ENCODE measurements around the gene FANCE.

Gene FANCE

DNA sequence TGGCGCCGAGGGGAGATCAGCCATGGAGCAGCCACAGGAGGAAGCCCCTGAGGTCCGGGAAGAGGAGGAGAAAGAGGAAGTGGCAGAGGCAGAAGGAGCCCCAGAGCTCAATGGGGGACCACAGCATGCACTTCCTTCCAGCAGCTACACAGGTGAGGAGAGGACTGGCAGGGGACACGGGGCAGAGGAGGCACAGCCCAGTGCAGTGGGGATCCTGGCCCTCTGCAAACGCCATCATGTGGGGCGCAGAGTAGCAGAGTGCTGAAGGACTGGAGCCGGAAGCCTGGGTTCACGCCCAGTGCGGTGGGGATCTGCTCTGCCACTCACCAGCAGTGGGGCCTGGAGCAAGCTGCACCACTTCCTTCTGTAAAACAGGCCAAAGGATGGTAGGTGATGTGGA is 41.1 kb upstream of the FANCE start:
- H3K4me3 ChIP-seq (ENCODE audit: low read depth, low read length), result no peak overlapping the region
- DNase-seq (ENCODE audit: low read depth), result no peak
- TF ChIP-seq, protein P1, sequence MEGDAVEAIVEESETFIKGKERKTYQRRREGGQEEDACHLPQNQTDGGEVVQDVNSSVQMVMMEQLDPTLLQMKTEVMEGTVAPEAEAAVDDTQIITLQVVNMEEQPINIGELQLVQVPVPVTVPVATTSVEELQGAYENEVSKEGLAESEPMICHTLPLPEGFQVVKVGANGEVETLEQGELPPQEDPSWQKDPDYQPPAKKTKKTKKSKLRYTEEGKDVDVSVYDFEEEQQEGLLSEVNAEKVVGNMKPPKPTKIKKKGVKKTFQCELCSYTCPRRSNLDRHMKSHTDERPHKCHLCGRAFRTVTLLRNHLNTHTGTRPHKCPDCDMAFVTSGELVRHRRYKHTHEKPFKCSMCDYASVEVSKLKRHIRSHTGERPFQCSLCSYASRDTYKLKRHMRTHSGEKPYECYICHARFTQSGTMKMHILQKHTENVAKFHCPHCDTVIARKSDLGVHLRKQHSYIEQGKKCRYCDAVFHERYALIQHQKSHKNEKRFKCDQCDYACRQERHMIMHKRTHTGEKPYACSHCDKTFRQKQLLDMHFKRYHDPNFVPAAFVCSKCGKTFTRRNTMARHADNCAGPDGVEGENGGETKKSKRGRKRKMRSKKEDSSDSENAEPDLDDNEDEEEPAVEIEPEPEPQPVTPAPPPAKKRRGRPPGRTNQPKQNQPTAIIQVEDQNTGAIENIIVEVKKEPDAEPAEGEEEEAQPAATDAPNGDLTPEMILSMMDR (conservative IDR thresholded peaks at IDR 0.05; ENCODE audit: low read depth, low read length), result no peak

DNA sequence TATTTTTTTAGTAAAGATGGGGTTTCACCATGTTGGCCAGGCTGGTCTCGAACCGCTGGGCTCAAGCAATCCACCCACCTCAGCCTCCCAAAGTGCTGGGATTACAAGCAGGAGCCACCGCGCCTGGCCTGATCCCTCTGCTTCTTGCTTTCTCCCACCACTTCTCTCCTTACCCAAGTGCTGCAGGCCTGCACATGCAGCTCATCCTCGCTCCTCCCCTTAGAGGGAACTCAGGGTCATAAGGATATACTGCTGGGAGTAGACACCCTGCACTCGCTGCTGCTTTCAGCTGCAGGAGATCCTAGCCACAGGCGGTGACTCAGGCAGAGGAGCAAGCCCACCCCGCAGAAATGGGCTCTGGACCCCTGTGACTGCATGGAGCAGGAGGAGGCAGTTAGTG is 40.0 kb upstream of the FANCE start:
- no peak for DNase-seq (ENCODE audit: low read depth)
- TF ChIP-seq, protein P1 (conservative IDR thresholded peaks at IDR 0.05; ENCODE audit: low read depth, low read length), result no peak
- no peak overlapping the region for H3K4me3 ChIP-seq (ENCODE audit: low read depth, low read length)

DNA sequence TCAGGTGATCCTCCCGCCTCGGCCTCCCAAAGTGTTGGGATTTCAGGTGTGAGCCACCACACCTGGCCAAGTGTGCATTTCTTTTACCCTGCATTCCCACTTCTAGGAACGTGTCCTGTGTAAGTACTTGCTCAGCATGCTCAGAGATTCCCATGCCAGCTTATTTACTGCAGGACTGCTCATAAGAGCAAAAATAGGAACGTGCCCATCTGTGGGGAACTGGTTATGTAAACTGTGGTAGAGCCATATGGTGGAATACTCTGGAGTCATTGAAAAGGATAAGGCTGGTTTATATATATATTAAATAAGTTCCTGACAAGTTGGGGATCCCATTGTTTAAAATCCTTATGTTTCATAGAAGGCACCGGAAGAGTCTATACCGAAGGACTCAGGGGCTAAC is 38.2 kb upstream of the FANCE start:
- no peak for DNase-seq (ENCODE audit: low read depth)
- TF ChIP-seq, protein P1 (conservative IDR thresholded peaks at IDR 0.05; ENCODE audit: low read depth, low read length), result no peak
- no peak overlapping the region for H3K4me3 ChIP-seq (ENCODE audit: low read depth, low read length)

DNA sequence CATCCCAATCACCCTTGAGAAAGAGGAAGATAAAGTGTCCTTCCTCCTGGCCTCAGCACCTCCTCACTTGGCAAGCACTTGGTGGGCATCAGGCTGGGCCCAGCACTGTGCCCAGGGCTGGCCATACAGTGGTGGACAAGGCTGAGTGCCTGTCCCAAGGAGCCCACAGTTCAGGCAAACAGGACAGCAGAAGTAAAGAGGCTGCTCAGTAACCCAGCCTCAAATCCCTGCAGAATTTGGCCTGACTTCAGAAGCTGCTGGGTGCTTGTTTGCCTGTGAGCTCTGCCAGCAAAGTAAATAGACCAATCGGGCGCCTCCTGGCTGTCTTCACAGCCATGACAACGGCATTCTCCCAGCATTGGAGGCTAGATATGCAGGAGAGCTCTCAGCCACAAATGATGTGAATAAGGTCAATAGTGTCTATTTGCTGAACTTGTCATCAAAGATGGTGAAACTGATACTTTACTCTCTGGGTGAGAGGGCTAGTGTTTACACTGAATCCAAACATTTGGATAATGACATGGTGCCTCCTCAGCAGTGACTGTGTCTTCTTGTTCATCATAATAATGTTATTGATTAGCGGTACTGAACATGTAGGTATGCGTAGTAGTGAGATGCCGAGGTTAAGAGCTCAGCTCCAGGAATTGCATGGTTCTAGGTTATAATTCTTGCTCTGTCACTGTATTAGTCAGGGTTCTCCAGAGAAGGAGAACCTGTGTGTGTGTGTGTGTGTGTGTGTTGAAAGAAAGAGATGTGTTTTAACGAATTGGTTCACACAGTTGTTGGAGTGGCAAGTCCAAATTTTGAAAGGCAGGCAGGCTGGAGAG is 36.9 kb upstream of the FANCE start:
- peak; percentile 96 for DNase-seq (ENCODE audit: low read depth)
- TF ChIP-seq, protein P1 (conservative IDR thresholded peaks at IDR 0.05; ENCODE audit: low read depth, low read length), result peak; percentile 80

DNA sequence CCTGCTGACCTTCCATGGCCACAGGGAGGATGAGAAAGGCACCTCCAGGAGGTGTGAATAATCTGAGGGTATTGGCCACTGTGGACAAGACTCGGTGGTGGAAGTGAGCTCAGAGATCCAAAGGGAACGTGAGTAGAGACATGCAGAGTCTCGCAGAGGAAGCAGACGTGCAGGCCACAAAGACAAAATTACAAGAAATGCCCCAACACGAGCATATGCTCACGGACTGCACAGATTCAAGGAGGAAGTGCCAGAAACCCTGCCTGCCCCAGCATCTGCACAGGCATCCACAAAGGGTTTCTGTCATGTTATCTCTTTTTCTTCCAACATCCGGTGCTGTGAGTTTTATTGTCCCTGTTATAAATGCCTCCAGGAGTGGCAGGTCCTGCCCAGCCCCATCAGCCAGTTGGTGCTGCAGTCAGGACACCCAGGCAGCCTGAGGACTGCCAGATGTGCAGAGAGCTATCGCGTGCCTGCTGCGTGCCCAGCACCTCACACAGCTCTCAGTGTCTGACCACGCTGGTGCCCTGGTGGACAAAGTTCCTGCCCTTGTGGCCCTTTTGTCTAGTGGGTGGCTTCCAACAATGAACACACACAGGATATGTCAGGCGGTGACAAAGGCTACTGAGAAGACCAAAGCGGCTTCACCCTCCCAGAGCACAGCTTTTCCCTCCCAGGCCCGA is 34.0 kb upstream of the FANCE start:
- H3K4me3 ChIP-seq (ENCODE audit: low read depth, low read length), result no peak overlapping the region
- TF ChIP-seq, protein P1 (conservative IDR thresholded peaks at IDR 0.05; ENCODE audit: low read depth, low read length), result no peak
- no peak for DNase-seq (ENCODE audit: low read depth)

More for the DNA sequence above, 36.9 kb upstream of the FANCE start:
- no peak overlapping the region for H3K4me3 ChIP-seq (ENCODE audit: low read depth, low read length)

DNA sequence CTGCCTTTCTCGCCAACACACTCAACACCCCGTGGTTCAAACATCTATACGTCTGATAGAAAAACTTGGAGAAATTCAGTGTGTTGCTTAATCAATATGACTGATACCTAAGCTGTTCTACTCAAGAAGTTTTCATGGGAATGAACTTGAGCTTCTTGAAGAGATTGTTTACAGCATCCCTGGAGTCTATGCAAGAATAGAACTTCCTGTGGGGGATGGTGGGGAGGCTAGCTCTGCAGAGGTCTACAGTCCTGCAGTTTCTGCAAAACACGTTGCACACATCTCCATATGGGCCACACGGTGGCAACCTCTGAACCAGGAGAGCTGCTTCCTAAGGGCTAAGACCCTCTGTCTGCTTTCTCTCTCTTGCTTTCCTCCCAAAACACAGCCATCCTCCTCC is 32.7 kb upstream of the FANCE start:
- peak; percentile 95 for DNase-seq (ENCODE audit: low read depth)
- TF ChIP-seq, protein P1 (conservative IDR thresholded peaks at IDR 0.05; ENCODE audit: low read depth, low read length), result peak; percentile 66
- no peak overlapping the region for H3K4me3 ChIP-seq (ENCODE audit: low read depth, low read length)
